Left kidney (tissue), 2 donors: ENCODE results near the gene LYRM7. TPM values are rescaled to one million over a fixed set of nuclear protein-coding genes. Genes with fewer than 3 reads are reported as not detected.
"Not testable (repeated sequence)": the region's sequence is repeated elsewhere in the genome, so short reads cannot be mapped to it uniquely, and the experiment has no call there.

Source experiments
- DNase-seq: peaks from one replicate; pipeline ENCODE4 v3.0.0-alpha.2; 2013
- polyA plus RNA-seq: library from polyadenylated mRNA; unstranded; fragments of 120-200 nt; gene quantifications from one replicate; pipeline ENCODE4 v1.2.1, GENCODE V29; 2013; ENCODE audit not compliant: insufficient read length

The LYRM7 gene
- polyA plus RNA-seq, 1 donor: 17.4 TPM

- no peak for DNase-seq
Measured at GRCh38 chr5:131169810-131170539, 769 bp upstream of the LYRM7 start.

- no peak for DNase-seq
Measured at GRCh38 chr5:131171276-131171810, 599 bp downstream of the LYRM7 start.

GRCh38 chr5:131180407-131180806 is 9.7 kb downstream of the LYRM7 start:
- DNase-seq: no peak

- DNase-seq: no peak
Measured at GRCh38 chr5:131182839-131183238, 12.1 kb downstream of the LYRM7 start.

- DNase-seq: no peak
Measured at GRCh38 chr5:131185523-131186104, 14.9 kb downstream of the LYRM7 start.

- no peak for DNase-seq
Measured at GRCh38 chr5:131186561-131187256, 16.0 kb downstream of the LYRM7 start.

GRCh38 chr5:131193106-131193505 is 22.4 kb downstream of the LYRM7 start:
- DNase-seq: no peak

GRCh38 chr5:131193897-131194296 is 23.2 kb downstream of the LYRM7 start:
- DNase-seq: not testable (repeated sequence)

GRCh38 chr5:131194725-131195124 is 24.0 kb downstream of the LYRM7 start:
- DNase-seq: no peak

- DNase-seq: no peak
Measured at GRCh38 chr5:131195696-131196095, 25.0 kb downstream of the LYRM7 start.

- no peak for DNase-seq
Measured at GRCh38 chr5:131196331-131196730, 25.6 kb downstream of the LYRM7 start.

- DNase-seq: no peak
Measured at GRCh38 chr5:131198625-131199024, 27.9 kb downstream of the LYRM7 start.

GRCh38 chr5:131200560-131200959 is 29.8 kb downstream of the LYRM7 start:
- no peak for DNase-seq

GRCh38 chr5:131204964-131205363 is 34.2 kb downstream of the LYRM7 start:
- no peak for DNase-seq

GRCh38 chr5:131206061-131206460 is 35.3 kb downstream of the LYRM7 start:
- no peak for DNase-seq

- no peak for DNase-seq
Measured at GRCh38 chr5:131206772-131207171, 36.0 kb downstream of the LYRM7 start.

- DNase-seq: no peak
Measured at GRCh38 chr5:131209175-131209505, 38.4 kb downstream of the LYRM7 start.

- DNase-seq: peak; percentile 19
Measured at GRCh38 chr5:131209506-131210150, 38.9 kb downstream of the LYRM7 start.

- no peak for DNase-seq
Measured at GRCh38 chr5:131210151-131210510, 39.4 kb downstream of the LYRM7 start.

GRCh38 chr5:131211669-131212068 is 40.9 kb downstream of the LYRM7 start:
- DNase-seq: no peak

- DNase-seq: no peak
Measured at GRCh38 chr5:131212471-131213021, 41.8 kb downstream of the LYRM7 start.

GRCh38 chr5:131214609-131215227 is 44.0 kb downstream of the LYRM7 start:
- no peak for DNase-seq
